HG03175 (cell line): ENCODE measurements around the gene TMEM8B.

Experiments used
- ATAC-seq: cut with Tn5 transposase; IDR thresholded peaks from one replicate; pipeline ENCODE4 v1.9.1; 2021; ENCODE audit warnings: mild to moderate bottlenecking, moderate library complexity; ENCODE audit not compliant: unreplicated experiment

Gene TMEM8B

DNA sequence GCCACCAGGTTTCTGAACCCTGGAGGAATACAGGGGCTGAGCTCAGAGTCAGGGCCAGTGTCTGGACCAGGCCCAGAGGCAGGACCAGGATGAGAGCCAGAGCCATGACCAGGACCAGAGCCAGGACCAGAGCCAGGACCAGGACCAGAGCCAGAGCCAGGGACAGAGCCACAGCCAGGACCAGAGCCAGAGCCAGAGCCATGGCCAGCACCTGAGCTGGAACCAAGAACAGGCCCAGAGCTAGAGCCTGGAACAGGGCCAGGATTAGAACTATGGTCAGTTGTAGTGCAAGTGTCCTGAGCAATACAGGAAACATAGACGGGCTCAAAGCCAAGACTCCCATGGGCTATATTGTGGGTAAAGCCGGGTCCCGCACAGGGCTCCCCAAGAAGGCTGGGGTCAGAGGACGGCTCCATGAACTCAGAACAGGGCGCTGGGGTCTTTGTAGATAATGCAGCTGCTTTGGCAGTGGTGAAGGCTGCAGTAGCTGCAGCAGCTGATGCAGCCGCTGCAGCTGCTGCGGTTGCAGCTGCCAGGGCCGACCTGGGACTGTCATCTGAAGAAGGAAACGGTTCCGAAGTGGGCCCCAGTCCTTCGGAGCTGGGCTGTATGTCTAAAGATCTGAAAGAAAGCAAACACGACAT lies 17.5 kb upstream of the TMEM8B start:
- ATAC-seq = no peak

DNA sequence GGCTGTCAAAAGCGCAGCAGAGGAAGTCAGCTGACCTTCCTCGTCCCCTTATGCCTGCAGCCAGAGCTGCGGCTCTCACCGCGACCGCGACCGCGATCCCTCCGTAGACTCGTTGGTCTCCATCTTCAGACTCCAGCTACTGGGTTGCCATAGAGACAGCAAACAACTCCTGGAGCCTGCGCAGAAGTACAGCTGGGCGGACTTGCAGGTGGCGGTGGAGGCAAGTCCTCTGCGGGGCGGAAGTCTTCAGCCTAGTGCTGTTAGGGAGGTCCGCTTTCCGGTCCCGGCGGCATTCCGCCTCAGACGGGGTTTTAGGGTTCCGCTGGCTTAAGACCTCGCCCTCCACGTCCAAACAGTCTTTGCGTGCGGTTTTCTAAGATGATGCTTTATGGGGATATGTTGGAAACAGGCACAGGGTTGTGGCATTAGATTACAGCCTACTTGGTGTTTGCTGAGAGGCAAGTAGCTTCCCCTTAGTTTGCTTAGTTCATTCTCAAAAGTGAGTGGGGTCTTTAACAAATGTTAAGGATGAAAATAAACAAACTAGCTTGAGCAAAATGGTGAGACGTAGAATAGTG lies 16.9 kb upstream of the TMEM8B start, which contains the start of gene SPAG8:
Gene SPAG8 (minus strand): TSS at position 238 of the 578 bp plus-strand sequence. CDS start 115 bp downstream, at position 123.
- ATAC-seq = peak; percentile 70

DNA sequence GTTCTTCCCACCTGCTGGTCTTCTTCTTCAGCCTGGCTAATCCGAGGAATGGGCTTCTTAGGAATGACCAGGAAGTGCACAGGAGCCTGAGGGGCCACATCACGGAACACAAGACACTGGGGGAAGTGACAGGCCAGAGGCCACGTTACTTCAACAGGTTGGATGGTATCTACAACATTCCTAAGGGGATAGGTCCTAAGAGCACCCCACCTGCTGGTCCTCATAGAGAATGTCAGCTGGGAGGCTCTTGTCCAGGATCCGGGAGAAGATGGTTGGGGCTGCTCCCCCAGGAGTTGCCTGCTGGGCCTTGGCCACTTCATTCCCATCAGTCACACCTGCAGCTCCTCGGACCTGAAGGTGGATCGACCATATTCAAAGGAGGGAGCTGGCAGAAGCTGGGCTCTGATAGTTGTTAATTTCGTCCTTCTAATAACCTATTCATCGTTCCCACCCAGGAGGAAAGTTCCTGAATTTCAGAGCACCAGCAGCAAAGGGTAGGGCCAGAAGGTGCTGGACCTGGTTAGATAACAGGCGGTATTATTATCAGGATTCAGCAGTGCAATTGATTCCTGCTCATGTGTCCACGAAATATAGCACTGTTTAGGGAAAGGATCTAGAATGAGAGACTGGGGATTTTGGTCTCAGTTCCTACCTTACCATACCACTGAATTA lies 15.5 kb upstream of the TMEM8B start:
- no peak for ATAC-seq

DNA sequence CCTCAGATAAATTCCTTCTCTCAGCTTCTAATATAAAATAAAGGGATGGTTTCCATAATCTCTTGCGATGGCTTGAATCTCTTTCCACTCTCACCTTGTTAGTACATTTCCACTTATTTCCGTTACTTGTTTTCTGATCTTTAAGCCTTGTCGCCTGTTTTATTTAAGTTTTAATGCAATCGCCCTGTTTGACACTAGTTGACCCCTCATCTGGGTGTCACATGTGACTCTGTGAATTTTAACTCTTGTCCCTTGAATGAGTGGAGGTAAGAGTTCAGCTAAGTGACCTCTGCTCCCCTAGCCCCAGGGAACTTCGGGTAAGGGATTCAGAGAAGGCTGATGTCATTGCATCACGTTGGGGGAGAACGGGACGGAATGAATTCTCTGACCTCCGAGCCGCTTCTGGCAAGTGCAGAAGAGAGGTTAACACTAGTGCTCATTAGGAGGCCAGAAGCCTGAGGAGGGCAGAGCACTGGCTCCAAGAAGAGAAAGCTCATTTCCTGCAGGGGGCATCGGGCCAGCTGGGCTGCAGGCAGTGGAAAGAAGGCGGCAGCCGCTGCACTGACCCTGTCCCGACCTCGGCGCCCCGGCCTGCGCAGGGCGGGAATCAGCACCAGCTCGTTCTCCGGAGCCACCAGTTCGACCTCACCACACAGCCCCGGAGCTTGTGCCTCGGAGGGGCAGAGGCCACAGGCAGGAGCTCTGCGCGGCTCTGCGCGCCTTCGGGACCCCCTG lies 14.8 kb upstream of the TMEM8B start:
- peak; percentile 25 for ATAC-seq

DNA sequence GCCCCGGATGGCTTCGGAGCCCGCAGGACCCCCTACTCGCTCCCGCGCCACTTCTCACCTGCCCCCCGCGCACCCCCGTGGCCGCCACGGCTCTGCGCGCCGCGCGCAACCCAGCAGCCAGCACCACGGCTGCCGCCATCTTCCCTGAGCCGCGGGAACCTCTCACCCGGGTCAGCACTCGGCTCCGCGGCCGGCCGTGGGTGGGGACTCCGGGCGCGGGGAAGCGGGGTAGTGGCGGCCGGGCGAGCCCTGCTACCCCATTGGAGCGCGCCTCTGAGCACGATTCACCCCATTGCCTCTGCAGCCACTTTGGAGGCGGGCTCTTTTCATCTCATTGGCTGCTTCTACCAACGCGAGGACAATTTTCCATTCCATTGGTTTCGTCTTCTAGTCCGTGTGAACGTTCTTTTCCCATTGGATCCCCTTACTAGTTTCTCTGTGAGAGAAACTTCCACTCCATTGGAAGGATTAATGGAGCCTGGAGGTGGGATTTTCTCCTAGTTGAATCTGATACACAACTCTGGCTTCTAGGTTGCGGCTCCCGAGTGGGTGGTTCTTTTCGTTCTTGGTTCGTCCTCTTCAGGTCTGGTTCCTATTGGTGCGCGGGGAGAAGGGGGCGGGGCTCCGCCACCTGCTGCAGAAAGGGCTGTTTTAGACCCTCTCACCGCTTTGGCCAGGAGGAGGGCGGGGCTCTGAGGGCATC lies 14.0 kb upstream of the TMEM8B start, which contains the start of gene HINT2:
Gene HINT2 (minus strand): TSS at position 202 of the 703 bp plus-strand sequence. CDS start 63 bp downstream, at position 139.
- ATAC-seq = peak; percentile 77

DNA sequence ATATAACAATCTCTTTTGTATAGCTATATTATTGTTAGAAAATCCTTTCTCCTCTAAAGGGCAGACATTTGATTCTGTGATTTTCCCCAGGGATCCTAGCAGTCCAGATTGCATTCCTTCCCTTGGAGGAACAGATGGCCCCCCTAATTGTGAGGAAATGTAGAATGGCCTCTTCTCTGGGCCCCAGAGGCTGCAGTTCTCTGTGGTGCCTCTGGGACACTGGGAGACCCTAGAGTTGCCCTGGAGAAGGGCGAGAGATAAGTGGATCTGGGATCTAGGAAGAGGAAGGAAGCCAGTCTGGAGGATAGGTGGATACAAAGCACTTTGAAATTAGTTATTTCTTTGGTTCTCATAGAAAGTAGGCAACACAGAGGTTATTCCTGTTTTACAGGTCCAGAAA lies 12.3 kb upstream of the TMEM8B start:
- ATAC-seq = no peak

DNA sequence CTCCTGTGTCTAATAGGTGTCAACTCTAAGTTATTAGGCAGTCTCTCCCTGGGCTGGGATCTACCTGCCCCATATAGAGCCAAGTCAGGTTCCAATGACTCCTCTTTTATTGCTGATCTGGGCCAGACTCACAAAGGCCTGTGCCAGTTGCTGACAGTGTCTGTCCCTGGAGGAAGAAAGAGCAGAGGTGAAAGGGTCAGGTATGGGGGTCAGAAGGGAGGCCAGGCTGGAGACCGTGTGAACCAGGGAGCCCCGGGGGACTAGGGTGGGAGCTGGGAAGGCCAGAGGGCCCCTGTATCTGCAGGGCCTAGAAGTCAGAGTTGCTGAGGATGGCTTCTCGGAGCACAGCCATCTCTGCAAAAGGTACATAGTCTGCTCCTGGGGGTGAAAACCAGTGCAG lies 10.7 kb upstream of the TMEM8B start:
- ATAC-seq = no peak

DNA sequence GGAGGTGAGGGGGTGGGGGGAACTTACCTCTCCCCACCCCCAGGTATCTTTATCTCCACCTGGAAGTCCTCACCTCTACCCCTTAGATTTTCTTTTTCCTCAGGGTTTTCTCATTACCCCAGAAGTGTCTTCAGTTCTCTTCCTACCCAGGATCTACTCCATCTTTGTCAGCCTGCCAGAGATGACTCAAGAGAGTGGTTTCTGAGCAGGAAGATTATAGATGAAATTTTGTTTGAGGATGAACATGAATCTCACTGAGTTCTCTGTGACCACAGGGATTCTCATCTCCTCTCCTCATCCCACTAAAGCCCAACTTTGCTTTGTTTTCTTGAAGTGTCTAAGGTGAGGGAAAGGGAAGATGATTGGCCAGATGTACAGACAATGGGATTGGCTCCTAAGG lies 9.0 kb upstream of the TMEM8B start:
- ATAC-seq = no peak

DNA sequence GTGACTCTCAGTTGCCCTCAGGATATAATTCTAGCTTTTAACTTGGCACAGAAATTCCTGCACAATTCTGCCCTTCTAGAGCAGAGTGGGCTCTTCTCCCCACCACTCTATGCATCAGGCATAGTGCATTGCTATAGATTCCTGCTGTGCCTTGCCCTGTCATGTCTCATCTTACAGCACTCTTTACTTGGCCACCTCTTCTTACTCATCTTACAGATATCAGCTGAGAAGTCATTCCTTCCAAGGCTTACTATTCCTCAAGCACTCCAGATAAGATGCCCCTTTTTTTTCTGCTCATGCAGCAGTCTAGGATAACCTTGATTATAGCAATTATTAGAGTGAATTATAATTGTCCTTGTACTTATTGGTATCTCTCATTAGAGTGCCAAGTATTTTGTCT lies 6.1 kb upstream of the TMEM8B start:
- ATAC-seq = no peak

DNA sequence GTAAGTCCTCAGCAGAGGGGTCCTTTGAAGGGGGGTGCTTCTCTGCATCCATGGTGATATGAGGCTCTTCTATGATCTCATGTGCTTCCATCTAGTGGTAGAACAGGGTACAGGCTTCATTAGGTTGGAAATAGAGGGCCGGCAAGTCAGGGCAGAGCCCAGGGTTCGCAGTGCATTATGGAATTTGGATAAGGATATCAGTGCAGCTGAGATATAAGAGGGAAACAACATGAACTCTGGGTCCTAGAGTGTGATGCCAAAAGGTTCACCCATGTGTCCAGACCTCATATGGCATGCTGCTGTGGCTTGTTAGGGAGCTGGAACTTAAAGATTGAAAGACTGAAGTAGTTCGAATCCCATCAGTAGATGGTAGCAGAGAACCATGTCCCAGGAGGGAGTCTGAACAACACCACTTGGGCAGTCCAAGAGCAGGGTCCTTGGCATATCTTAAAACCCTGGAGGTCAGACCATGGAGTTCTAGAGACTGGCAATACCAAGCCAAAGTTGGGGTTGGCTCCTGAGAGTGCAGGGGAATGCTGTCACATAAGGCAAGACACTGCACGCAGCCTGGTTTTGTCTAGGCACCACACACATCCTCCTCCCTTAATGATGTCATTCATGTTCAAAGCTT lies 2.8 kb upstream of the TMEM8B start:
- peak; percentile 59 for ATAC-seq

DNA sequence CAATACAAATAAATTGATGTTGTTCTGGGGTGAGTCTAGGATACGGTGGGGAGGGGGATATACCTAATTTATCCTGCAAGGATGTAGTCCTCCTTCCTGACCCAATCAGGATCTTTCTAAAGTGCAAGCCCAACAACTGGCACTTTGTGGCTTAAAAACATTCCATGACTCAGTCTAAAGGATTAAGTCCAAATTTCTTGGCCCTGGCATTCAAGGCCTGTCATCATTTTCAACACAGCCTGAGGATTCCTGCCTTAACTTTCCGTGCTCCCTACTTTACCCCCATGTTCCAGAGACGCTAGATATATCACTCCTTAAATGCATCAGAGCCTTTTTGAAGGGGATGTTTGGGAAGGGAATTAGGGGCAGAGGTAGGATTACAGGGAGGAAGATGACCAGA lies 1.5 kb upstream of the TMEM8B start:
- ATAC-seq = no peak

DNA sequence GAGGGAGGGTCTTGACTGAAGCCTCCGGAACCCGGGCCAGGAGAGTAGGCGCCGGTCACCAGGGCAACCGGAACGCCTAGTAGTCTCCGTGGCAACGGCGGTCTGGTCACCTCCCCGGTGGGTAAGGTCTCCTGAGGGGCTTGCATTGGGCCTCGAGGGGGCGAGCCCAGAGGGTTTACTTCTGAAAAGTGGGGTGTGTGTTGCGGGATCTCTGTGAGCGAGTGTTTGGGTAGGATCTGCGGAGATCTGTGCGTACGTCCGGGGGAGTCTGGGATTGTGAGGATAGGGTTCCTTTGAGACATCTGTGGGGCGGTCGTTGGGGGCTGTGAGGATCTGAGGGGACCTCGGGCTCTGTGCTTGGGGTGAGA lies 328 bp upstream of the TMEM8B start, which contains the start of gene FAM221B:
Gene FAM221B (minus strand): TSS at position 17 of the 368 bp plus-strand sequence. CDS start 2,571 bp downstream, outside the sequence.
- ATAC-seq = no peak

DNA sequence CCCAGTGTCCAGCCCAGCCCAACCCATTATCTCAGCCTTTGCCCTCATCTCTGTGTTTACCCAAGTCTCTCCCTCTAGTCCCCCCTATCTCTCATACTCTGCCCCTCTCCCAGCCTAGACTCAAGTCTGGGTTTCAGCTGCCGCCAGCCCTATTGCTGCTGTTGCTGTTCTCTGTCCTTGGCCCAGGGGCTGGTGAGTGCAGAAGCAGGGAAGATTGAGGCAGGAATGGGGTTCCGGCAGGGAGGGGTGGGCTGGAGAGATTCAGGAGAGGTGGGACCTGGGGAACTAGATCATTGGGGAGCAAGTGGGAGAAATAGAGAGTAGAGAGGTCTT lies 702 bp downstream of the TMEM8B start:
- no peak for ATAC-seq

DNA sequence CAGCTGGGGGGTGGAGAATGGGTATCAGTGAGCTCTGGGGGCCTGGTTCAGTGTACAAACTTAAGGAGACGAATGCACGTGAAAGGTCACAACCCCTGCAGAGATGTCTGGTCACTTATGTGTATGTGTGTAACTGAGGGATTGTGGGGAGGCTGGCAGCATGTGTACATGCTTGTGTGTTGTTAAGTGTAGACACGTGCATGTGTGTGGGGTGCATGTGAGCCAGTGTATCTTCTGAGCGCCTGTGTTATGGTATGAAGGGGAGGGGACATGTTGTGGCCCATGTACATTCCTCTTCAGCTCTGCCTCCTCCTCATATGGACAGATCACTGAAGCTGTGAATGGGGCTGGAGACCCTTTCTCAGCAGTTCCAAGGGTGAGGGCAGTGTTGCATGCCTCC lies 2.0 kb downstream of the TMEM8B start:
- no peak for ATAC-seq

DNA sequence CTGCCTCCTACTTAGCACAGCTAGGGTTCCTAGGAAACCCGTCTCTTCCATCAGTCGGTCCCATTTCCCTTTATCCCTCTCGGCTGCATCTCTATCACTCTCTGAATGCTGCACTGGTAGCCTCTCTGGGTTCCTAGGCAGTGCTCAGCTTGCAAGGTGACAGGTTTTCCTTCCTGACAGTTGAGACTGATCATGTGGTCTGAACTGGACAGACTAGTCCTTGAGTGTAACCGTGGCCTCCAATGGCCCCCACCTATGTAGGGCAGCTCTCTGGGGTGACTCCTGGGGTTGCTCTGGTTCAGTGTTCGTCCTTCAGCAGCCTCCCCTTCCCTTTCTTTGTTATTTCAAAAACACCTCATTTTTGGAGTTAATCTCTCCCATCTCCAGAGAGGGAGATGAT lies 3.8 kb downstream of the TMEM8B start:
- no peak for ATAC-seq

DNA sequence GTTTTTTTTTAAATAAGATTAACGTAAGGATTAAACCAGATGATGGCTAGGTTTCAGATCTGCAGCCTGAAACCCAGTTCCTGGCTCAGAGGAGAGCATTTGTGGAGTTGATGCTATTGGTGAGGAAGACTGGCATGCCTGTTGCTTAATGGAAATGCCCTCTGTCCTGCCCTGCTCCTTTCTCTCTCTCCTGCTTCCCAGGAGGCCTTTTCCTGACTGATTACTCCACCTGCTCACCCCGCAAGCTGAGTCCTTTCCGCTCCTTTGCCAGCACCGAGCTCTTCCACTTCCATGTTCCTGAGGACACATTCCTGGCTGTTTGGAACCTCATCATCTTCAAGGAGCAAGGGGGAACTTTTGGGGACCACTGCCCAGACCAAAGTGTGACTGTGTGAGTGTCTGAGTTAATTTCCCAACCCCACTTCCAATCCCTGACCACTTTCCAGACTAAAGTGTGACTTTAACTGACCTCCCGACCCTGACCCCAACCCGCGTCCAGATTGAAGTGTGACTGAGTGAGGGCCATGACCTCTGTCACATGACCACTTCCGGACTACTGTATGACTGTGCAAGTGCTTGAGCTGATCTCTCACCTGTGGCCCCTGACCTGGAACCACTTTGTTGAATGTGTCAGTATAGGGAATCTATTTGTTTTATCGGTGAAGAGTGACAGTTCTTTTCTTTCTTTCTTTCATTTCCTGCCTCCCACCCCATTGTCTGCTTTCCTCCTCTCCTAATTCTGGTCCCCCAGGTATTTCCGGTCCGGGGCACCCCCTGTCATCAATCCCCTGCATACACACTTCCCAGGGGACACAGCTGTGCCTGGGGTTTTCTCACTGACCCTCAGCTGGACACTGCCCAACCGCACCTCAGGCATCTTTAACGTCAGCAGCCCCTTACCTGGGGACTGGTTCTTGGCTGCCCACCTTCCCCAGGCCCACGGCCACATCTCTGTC lies 5.5 kb downstream of the TMEM8B start:
- no peak for ATAC-seq

DNA sequence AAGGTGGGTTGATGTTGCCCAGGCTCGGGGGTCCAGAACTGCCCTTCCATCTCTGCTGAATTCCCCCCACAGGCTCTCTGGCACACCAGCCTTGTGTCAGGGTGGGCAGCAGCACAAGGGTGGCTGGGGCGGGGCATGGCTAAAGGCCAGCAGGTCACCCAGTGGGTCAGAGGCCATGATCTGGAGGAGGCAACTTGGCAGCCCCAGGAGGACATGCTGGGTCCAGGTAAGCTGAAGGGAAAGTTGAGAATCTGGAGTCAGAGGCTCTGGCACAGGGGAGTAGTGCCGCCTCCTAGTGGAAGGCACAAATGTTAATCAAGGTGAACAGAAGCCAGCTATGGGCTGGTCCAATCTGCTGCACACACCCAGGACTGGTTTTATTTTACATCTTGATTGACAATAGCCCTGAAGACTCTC lies 6.2 kb downstream of the TMEM8B start:
- ATAC-seq = no peak

DNA sequence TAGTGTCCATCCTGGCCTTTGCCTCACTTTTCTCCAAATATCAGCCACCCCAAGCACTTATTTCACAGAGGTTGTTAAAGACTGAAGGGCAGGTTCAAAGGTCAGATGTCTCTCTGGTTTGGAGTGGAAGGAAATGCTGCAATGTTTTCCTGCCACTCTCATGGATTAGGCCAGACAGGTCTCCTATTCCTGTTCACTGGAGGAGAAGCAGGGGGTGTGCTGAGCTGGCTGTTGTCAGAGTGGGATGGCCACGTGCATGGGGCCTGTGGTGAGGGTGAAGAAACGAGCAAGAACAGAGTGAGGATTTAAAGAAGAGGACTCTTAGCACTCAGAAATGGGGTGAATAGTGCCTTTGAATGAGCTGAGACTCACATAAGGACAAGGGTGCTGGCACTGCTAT lies 6.7 kb downstream of the TMEM8B start:
- no peak for ATAC-seq

DNA sequence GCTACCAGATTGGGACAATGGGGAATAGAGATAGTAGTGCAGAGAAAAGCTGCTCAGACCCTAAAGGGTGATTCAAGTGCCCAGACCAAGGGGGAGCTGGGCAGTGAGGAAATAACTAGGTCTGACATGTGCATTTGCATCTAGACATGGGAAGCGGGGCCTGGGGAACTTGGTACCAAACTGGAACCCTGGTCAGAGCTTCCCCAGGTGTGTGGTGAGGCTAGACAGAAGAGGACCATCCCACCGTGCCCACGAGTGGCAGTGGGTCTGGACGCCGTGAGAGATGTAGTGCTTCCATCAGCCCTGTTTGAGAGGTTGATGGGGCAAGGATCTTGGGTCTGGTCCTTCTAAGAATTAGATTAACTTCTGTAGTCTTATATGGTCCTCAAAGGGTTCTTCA lies 7.6 kb downstream of the TMEM8B start:
- ATAC-seq = no peak
